ENCODE results near the gene KAT8. TPM values are rescaled to one million over a fixed set of nuclear protein-coding genes. Genes with fewer than 3 reads are reported as not detected.
"Not testable (repeated sequence)": the region's sequence is repeated elsewhere in the genome, so short reads cannot be mapped to it uniquely, and the experiment has no call there.

The KAT8 gene
- total RNA-seq, 1 donor from 2014 or later = 49.7 TPM

DNA sequence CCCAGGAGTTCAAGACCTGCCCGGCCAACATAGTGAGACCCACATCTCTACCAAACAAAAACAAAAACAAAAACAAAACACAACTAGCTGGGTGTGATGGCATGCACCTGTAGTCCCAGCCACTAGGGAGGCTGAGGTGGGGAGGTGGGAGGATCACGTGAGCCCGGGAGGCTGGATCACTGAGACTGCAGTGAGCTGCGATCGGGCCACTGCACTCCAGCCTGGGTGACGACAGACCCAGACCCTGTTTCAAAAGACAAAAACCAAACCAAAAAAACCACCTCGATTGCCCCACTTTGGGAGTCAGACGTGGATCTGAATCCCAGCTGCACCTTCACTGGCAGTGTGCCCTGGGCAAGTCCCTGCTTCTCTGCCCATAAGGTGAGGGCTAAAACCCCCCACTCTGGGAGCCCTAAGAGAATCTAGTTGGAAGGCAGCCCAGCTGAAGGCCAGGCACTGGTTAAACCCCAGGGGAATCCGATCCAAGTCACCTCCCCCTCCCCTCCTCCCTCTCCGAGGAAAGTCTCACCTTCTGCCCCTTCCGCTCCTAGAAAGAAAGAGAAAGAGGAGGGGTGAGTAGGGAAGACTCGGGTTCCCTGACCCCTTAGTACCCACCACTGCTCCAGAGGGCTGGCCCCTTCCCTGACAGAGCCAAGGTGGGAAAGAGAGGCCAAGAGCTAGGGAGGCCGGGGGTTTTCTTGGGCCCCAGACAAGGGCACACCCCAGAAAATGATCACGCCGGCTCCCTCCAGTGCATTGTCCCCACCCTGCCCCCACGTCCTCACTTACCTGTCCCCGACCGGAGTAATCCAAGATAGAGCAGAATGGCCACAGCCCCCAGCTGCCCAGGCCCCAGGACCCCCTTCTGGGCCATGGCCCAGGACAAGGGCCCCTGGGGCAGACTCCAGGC is 17.4 kb downstream of the KAT8 start:
- Mint-ChIP-seq H3K9me3 (ENCODE audit: unreplicated experiment) (no peaks in the 10 kb centered on the region), H3K36me3 (ENCODE audit: low read depth, unreplicated experiment) (peaks cover 19% of the 10 kb centered on the region), H3K27me3 (ENCODE audit: unreplicated experiment) (peaks cover 19% of the 10 kb centered on the region), H3K4me3 (ENCODE audit: unreplicated experiment) (no peak overlapping the region), H3K4me1 (ENCODE audit: unreplicated experiment) (peaks cover 12% of the 10 kb centered on the region), H3K27ac (ENCODE audit: unreplicated experiment) (no peak overlapping the region)
- TF ChIP-seq, protein P1, sequence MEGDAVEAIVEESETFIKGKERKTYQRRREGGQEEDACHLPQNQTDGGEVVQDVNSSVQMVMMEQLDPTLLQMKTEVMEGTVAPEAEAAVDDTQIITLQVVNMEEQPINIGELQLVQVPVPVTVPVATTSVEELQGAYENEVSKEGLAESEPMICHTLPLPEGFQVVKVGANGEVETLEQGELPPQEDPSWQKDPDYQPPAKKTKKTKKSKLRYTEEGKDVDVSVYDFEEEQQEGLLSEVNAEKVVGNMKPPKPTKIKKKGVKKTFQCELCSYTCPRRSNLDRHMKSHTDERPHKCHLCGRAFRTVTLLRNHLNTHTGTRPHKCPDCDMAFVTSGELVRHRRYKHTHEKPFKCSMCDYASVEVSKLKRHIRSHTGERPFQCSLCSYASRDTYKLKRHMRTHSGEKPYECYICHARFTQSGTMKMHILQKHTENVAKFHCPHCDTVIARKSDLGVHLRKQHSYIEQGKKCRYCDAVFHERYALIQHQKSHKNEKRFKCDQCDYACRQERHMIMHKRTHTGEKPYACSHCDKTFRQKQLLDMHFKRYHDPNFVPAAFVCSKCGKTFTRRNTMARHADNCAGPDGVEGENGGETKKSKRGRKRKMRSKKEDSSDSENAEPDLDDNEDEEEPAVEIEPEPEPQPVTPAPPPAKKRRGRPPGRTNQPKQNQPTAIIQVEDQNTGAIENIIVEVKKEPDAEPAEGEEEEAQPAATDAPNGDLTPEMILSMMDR (IDR thresholded peaks at IDR 0.05; ENCODE audit: unreplicated experiment) = no peak
- DNase-seq (ENCODE audit: low spot score) = no peak

GRCh38 chr16:31135535-31136286 is 18.2 kb downstream of the KAT8 start, which contains the start of gene PRSS8:
PRSS8 (minus strand) TSS chr16:31135727; CDS start chr16:31135498, 229 bp downstream.
- Mint-ChIP-seq H3K36me3 (ENCODE audit: low read depth, unreplicated experiment) (peaks cover 16% of the 10 kb centered on the region), H3K27me3 (ENCODE audit: unreplicated experiment) (peaks cover 17% of the 10 kb centered on the region), H3K4me1 (ENCODE audit: unreplicated experiment) (peaks cover 12% of the 10 kb centered on the region), H3K4me3 (ENCODE audit: unreplicated experiment) (peak within 1 kb of the TSS; percentile 54), H3K9me3 (ENCODE audit: unreplicated experiment) (no peaks in the 10 kb centered on the region), H3K27ac (ENCODE audit: unreplicated experiment) (peak within 1 kb of the TSS; percentile 55)
- DNase-seq (ENCODE audit: low spot score) = no peak
- TF ChIP-seq, protein P1 (IDR thresholded peaks at IDR 0.05; ENCODE audit: unreplicated experiment) = no peak

GRCh38 chr16:31136287-31136662 is 18.8 kb downstream of the KAT8 start:
- Mint-ChIP-seq H3K27me3 (ENCODE audit: unreplicated experiment) (peaks cover 17% of the 10 kb centered on the region), H3K4me3 (ENCODE audit: unreplicated experiment) (peak overlapping the region; percentile 54)

GRCh38 chr16:31136822-31137499 is 19.5 kb downstream of the KAT8 start:
- H3K9me3 Mint-ChIP-seq (ENCODE audit: unreplicated experiment); H3K4me3 Mint-ChIP-seq (ENCODE audit: unreplicated experiment); H3K27ac Mint-ChIP-seq (ENCODE audit: unreplicated experiment); DNase-seq (ENCODE audit: low spot score): not testable (repeated sequence)
- H3K36me3 Mint-ChIP-seq (ENCODE audit: low read depth, unreplicated experiment) = peaks cover 11% of the 10 kb centered on the region
- peaks cover 17% of the 10 kb centered on the region for H3K27me3 Mint-ChIP-seq (ENCODE audit: unreplicated experiment)
- peaks cover 12% of the 10 kb centered on the region for H3K4me1 Mint-ChIP-seq (ENCODE audit: unreplicated experiment)

More at GRCh38 chr16:31136287-31136662, 18.8 kb downstream of the KAT8 start:
- TF ChIP-seq, protein P1 (IDR thresholded peaks at IDR 0.05; ENCODE audit: unreplicated experiment) = no peak
- Mint-ChIP-seq H3K4me1 (ENCODE audit: unreplicated experiment) (peaks cover 12% of the 10 kb centered on the region), H3K27ac (ENCODE audit: unreplicated experiment) (no peak overlapping the region), H3K36me3 (ENCODE audit: low read depth, unreplicated experiment) (peaks cover 12% of the 10 kb centered on the region), H3K9me3 (ENCODE audit: unreplicated experiment) (no peaks in the 10 kb centered on the region)
- no peak for DNase-seq (ENCODE audit: low spot score)

All from endothelial cell (in vitro differentiated cells).